Progenitor cell of endocrine pancreas (in vitro differentiated cells): ENCODE results near the gene UFD1. TPM values are rescaled to one million over a fixed set of nuclear protein-coding genes. Genes with fewer than 3 reads are reported as not detected.
"Not testable (repeated sequence)": the region's sequence is repeated elsewhere in the genome, so short reads cannot be mapped to it uniquely, and the experiment has no call there.

ENCODE experiments used
- DNase-seq: peaks from one replicate; pipeline ENCODE4 v3.0.0; 2021; ENCODE audit warnings: low spot score; ENCODE audit not compliant: unreplicated experiment
- H3K27ac Mint-ChIP-seq: 2 replicates; pipeline ENCODE4 v1.8.0; 2021; ENCODE audit warnings: mild to moderate bottlenecking, moderate library complexity, mixed read lengths
- H3K27me3 Mint-ChIP-seq: 2 replicates; pipeline ENCODE4 v1.8.0; 2021; ENCODE audit warnings: mixed read lengths
- H3K36me3 Mint-ChIP-seq: 2 replicates; pipeline ENCODE4 v1.8.0; 2022; ENCODE audit warnings: mixed read lengths; ENCODE audit not compliant: insufficient read depth
- H3K4me1 Mint-ChIP-seq: 2 replicates; pipeline ENCODE4 v1.8.0; 2021; ENCODE audit warnings: low read depth, mixed read lengths
- H3K4me3 Mint-ChIP-seq: 2 replicates; pipeline ENCODE4 v1.8.0; 2021; ENCODE audit warnings: low read depth, mild to moderate bottlenecking, moderate library complexity, mixed read lengths
- H3K9me3 Mint-ChIP-seq: 2 replicates; pipeline ENCODE4 v1.8.0; 2021; ENCODE audit warnings: low read depth, mixed read lengths
- CTCF ChIP-seq: fragments of 200-600 bp; sonication (generic); IDR thresholded peaks from one replicate; pipeline ENCODE4 v1.5.0; 2021; ENCODE audit warnings: antibody characterized with exemption, mild to moderate bottlenecking; ENCODE audit not compliant: unreplicated experiment
- total RNA-seq: library from RNA; stranded (reverse); gene quantifications from 2 replicates; pipeline ENCODE4 v1.2.1, GENCODE V29; 2021

UFD1 gene
- total RNA-seq, 1 donor from 2014 or later, result 55.3 TPM

GRCh38 chr22:19449422-19449767 is 29.6 kb downstream of the UFD1 start:
- no peak for TF ChIP-seq CTCF
- Mint-ChIP-seq H3K4me3 (no peak overlapping the region), H3K4me1 (peaks cover 18% of the 10 kb centered on the region), H3K27ac (no peak overlapping the region), H3K9me3 (no peaks in the 10 kb centered on the region), H3K36me3 (peaks cover 9% of the 10 kb centered on the region), H3K27me3 (no peaks in the 10 kb centered on the region)
- no peak for DNase-seq

- Mint-ChIP-seq H3K4me1 (peaks cover 18% of the 10 kb centered on the region), H3K27me3 (no peaks in the 10 kb centered on the region), H3K36me3 (peaks cover 8% of the 10 kb centered on the region), H3K27ac (no peak overlapping the region), H3K9me3 (no peaks in the 10 kb centered on the region), H3K4me3 (peak overlapping the region; percentile 96)
- TF ChIP-seq CTCF, result no peak
- DNase-seq, result no peak
These were observed 30.1 kb downstream of the UFD1 start for GRCh38 chr22:19448739-19449421.

- Mint-ChIP-seq H3K27ac (peak overlapping the region; percentile 94), H3K4me3 (peak overlapping the region; percentile 96), H3K4me1 (peaks cover 18% of the 10 kb centered on the region), H3K36me3 (peaks cover 8% of the 10 kb centered on the region), H3K27me3 (no peaks in the 10 kb centered on the region), H3K9me3 (no peaks in the 10 kb centered on the region)
- no peak for DNase-seq
- no peak for TF ChIP-seq CTCF
These were observed 30.9 kb downstream of the UFD1 start for GRCh38 chr22:19448076-19448607.

GRCh38 chr22:19447330-19448075 is 31.5 kb downstream of the UFD1 start, which contains the start of gene C22orf39:
TSS of gene C22orf39 (minus strand) at chr22:19447711. CDS start at chr22:19447688, 23 bp downstream.
- peak; percentile 74 for DNase-seq
- TF ChIP-seq CTCF, result no peak
- Mint-ChIP-seq H3K4me3 (peak within 1 kb of the TSS; percentile 96), H3K27ac (peak within 1 kb of the TSS; percentile 98), H3K36me3 (peaks cover 5% of the 10 kb centered on the region), H3K9me3 (no peaks in the 10 kb centered on the region), H3K4me1 (peaks cover 18% of the 10 kb centered on the region), H3K27me3 (no peaks in the 10 kb centered on the region)

GRCh38 chr22:19446603-19447329 is 32.2 kb downstream of the UFD1 start:
- peak overlapping the region; percentile 98 for H3K27ac Mint-ChIP-seq
- no peak for TF ChIP-seq CTCF
- H3K36me3 Mint-ChIP-seq, result peaks cover 4% of the 10 kb centered on the region
- H3K27me3 Mint-ChIP-seq, result no peaks in the 10 kb centered on the region
- no peak for DNase-seq
- peak overlapping the region; percentile 96 for H3K4me3 Mint-ChIP-seq
- peaks cover 18% of the 10 kb centered on the region for H3K4me1 Mint-ChIP-seq
- H3K9me3 Mint-ChIP-seq, result no peaks in the 10 kb centered on the region

- H3K36me3 Mint-ChIP-seq, DNase-seq, H3K9me3 Mint-ChIP-seq, H3K27ac Mint-ChIP-seq, H3K27me3 Mint-ChIP-seq: not testable (repeated sequence)
- Mint-ChIP-seq H3K4me3 (peak overlapping the region; percentile 50), H3K4me1 (peaks cover 18% of the 10 kb centered on the region)
These were observed 33.6 kb downstream of the UFD1 start for GRCh38 chr22:19445279-19445982.
